GM23338 (cell line): ENCODE data around the gene C10orf53.

Experiments used
- CREB1 ChIP-seq: fragments of 250-450 bp; sonication (Bioruptor Pico); IDR thresholded peaks from 2 replicates; pipeline ENCODE4 v1.5.0; 2020; ENCODE audit warnings: low read depth, mild to moderate bottlenecking, moderate library complexity
- EZH2 ChIP-seq: fragments of 200-600 bp; sonication (generic); IDR thresholded peaks from one replicate; pipeline ENCODE4 v1.8.0; 2017; ENCODE audit warnings: antibody characterized with exemption, mild to moderate bottlenecking, low read depth; ENCODE audit not compliant: unreplicated experiment
- EZH2phosphoT487 ChIP-seq: fragments of 200-600 bp; sonication (generic); IDR thresholded peaks from one replicate; pipeline ENCODE4 v1.8.1; 2018; ENCODE audit warnings: antibody characterized with exemption; ENCODE audit not compliant: unreplicated experiment
- JUNB ChIP-seq: IDR thresholded peaks from one replicate; pipeline ENCODE4 v1.6.1; 2016; ENCODE audit warnings: antibody characterized with exemption; ENCODE audit not compliant: unreplicated experiment
- NANOG ChIP-seq: IDR thresholded peaks from 2 replicates; pipeline ENCODE4 v1.6.1; 2016; ENCODE audit warnings: antibody characterized with exemption, borderline replicate concordance
- POLR2AphosphoS5 ChIP-seq: IDR thresholded peaks from 2 replicates; pipeline ENCODE4 v1.6.1; 2016; ENCODE audit warnings: antibody characterized with exemption, low read depth
- ZNF331 ChIP-seq: fragments of 250-450 bp; sonication (Bioruptor Pico); IDR thresholded peaks from 2 replicates; pipeline ENCODE4 v1.5.0; 2020; ENCODE audit warnings: low read depth, mild to moderate bottlenecking, moderate library complexity
- TF ChIP-seq, protein P1 (sequence below), 2 experiments: fragments of 200-600 bp in 1 of 2; sonication (generic) in 1 of 2; conservative IDR thresholded peaks; 2 replicates each; pipeline versions ENCODE4 v1.5.1 to v1.6.1; 2016 to 2017; ENCODE audit warnings: antibody characterized with exemption in 2 of 2, low read depth in 2 of 2, mild to moderate bottlenecking in 2 of 2, moderate library complexity in 1 of 2
- TF ChIP-seq, protein P2 (sequence below): IDR thresholded peaks from one replicate; pipeline ENCODE4 v1.6.1; 2018; ENCODE audit warnings: antibody characterized with exemption; ENCODE audit not compliant: unreplicated experiment
- TF ChIP-seq, protein P3 (sequence below): IDR thresholded peaks from 2 replicates; pipeline ENCODE4 v1.6.1; 2016; ENCODE audit warnings: antibody characterized with exemption
- TF ChIP-seq, protein P4 (sequence below): fragments of 250-450 bp; sonication (Bioruptor Pico); IDR thresholded peaks from 2 replicates; pipeline ENCODE4 v1.5.0; 2020; ENCODE audit warnings: mild to moderate bottlenecking, moderate library complexity

DNA sequence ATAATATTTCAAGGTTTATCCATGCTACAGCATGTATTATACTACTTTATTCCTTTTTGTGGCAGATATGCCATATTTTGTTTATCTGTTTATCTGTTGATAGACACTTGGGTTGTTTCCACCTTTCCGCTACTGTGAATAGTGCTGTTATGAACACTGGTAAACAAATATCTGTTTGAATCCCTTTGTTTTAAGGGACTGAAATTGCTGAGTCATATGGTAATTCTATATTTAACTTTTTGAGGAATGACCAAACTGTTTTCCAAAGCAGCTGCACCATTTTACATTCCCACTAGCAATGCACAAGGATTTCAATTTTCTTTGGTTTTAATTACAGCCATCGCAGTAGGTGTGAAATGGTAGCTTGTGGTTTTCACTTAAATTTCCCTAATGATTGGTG, 3.4 kb downstream of the C10orf53 start:
- TF ChIP-seq, protein P1, sequence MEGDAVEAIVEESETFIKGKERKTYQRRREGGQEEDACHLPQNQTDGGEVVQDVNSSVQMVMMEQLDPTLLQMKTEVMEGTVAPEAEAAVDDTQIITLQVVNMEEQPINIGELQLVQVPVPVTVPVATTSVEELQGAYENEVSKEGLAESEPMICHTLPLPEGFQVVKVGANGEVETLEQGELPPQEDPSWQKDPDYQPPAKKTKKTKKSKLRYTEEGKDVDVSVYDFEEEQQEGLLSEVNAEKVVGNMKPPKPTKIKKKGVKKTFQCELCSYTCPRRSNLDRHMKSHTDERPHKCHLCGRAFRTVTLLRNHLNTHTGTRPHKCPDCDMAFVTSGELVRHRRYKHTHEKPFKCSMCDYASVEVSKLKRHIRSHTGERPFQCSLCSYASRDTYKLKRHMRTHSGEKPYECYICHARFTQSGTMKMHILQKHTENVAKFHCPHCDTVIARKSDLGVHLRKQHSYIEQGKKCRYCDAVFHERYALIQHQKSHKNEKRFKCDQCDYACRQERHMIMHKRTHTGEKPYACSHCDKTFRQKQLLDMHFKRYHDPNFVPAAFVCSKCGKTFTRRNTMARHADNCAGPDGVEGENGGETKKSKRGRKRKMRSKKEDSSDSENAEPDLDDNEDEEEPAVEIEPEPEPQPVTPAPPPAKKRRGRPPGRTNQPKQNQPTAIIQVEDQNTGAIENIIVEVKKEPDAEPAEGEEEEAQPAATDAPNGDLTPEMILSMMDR (conservative IDR thresholded peaks at IDR 0.05; ENCODE audit: low read depth in 2 of 2) = no peak
- TF ChIP-seq, protein P2, sequence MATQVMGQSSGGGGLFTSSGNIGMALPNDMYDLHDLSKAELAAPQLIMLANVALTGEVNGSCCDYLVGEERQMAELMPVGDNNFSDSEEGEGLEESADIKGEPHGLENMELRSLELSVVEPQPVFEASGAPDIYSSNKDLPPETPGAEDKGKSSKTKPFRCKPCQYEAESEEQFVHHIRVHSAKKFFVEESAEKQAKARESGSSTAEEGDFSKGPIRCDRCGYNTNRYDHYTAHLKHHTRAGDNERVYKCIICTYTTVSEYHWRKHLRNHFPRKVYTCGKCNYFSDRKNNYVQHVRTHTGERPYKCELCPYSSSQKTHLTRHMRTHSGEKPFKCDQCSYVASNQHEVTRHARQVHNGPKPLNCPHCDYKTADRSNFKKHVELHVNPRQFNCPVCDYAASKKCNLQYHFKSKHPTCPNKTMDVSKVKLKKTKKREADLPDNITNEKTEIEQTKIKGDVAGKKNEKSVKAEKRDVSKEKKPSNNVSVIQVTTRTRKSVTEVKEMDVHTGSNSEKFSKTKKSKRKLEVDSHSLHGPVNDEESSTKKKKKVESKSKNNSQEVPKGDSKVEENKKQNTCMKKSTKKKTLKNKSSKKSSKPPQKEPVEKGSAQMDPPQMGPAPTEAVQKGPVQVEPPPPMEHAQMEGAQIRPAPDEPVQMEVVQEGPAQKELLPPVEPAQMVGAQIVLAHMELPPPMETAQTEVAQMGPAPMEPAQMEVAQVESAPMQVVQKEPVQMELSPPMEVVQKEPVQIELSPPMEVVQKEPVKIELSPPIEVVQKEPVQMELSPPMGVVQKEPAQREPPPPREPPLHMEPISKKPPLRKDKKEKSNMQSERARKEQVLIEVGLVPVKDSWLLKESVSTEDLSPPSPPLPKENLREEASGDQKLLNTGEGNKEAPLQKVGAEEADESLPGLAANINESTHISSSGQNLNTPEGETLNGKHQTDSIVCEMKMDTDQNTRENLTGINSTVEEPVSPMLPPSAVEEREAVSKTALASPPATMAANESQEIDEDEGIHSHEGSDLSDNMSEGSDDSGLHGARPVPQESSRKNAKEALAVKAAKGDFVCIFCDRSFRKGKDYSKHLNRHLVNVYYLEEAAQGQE = no peak
- TF ChIP-seq CREB1 = no peak
- TF ChIP-seq EZH2 = no peak
- no peak for TF ChIP-seq JUNB
- TF ChIP-seq EZH2phosphoT487 = no peak
- TF ChIP-seq NANOG = no peak
- TF ChIP-seq POLR2AphosphoS5 = no peak
- TF ChIP-seq, protein P3, sequence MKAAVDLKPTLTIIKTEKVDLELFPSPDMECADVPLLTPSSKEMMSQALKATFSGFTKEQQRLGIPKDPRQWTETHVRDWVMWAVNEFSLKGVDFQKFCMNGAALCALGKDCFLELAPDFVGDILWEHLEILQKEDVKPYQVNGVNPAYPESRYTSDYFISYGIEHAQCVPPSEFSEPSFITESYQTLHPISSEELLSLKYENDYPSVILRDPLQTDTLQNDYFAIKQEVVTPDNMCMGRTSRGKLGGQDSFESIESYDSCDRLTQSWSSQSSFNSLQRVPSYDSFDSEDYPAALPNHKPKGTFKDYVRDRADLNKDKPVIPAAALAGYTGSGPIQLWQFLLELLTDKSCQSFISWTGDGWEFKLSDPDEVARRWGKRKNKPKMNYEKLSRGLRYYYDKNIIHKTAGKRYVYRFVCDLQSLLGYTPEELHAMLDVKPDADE = no peak
- no peak for TF ChIP-seq ZNF331
- TF ChIP-seq, protein P4, sequence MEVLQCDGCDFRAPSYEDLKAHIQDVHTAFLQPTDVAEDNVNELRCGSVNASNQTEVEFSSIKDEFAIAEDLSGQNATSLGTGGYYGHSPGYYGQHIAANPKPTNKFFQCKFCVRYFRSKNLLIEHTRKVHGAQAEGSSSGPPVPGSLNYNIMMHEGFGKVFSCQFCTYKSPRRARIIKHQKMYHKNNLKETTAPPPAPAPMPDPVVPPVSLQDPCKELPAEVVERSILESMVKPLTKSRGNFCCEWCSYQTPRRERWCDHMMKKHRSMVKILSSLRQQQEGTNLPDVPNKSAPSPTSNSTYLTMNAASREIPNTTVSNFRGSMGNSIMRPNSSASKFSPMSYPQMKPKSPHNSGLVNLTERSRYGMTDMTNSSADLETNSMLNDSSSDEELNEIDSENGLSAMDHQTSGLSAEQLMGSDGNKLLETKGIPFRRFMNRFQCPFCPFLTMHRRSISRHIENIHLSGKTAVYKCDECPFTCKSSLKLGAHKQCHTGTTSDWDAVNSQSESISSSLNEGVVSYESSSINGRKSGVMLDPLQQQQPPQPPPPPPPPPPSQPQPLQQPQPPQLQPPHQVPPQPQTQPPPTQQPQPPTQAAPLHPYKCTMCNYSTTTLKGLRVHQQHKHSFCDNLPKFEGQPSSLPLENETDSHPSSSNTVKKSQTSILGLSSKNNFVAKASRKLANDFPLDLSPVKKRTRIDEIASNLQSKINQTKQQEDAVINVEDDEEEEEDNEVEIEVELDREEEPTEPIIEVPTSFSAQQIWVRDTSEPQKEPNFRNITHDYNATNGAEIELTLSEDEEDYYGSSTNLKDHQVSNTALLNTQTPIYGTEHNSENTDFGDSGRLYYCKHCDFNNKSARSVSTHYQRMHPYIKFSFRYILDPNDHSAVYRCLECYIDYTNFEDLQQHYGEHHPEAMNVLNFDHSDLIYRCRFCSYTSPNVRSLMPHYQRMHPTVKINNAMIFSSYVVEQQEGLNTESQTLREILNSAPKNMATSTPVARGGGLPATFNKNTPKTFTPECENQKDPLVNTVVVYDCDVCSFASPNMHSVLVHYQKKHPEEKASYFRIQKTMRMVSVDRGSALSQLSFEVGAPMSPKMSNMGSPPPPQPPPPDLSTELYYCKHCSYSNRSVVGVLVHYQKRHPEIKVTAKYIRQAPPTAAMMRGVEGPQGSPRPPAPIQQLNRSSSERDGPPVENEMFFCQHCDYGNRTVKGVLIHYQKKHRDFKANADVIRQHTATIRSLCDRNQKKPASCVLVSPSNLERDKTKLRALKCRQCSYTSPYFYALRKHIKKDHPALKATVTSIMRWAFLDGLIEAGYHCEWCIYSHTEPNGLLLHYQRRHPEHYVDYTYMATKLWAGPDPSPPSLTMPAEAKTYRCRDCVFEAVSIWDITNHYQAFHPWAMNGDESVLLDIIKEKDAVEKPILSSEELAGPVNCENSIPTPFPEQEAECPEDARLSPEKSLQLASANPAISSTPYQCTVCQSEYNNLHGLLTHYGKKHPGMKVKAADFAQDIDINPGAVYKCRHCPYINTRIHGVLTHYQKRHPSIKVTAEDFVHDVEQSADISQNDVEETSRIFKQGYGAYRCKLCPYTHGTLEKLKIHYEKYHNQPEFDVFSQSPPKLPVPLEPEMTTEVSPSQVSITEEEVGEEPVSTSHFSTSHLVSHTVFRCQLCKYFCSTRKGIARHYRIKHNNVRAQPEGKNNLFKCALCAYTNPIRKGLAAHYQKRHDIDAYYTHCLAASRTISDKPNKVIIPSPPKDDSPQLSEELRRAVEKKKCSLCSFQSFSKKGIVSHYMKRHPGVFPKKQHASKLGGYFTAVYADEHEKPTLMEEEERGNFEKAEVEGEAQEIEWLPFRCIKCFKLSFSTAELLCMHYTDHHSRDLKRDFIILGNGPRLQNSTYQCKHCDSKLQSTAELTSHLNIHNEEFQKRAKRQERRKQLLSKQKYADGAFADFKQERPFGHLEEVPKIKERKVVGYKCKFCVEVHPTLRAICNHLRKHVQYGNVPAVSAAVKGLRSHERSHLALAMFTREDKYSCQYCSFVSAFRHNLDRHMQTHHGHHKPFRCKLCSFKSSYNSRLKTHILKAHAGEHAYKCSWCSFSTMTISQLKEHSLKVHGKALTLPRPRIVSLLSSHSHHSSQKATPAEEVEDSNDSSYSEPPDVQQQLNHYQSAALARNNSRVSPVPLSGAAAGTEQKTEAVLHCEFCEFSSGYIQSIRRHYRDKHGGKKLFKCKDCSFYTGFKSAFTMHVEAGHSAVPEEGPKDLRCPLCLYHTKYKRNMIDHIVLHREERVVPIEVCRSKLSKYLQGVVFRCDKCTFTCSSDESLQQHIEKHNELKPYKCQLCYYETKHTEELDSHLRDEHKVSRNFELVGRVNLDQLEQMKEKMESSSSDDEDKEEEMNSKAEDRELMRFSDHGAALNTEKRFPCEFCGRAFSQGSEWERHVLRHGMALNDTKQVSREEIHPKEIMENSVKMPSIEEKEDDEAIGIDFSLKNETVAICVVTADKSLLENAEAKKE (CRISPR knock-in tag) = no peak
